OCI-LY7 (cell line): ENCODE data around the gene TRDN.
"Not testable (repeated sequence)": the region's sequence is repeated elsewhere in the genome, so short reads cannot be mapped to it uniquely, and the experiment has no call there.

Experiments
- CTCF ChIP-seq: fragments of 200-600 bp; sonication (generic); conservative IDR thresholded peaks from 2 replicates; pipeline ENCODE4 v1.5.1; 2014; ENCODE audit warnings: mild to moderate bottlenecking, antibody characterized with exemption, low read length, moderate library complexity, mixed read lengths
- EZH2phosphoT487 ChIP-seq: fragments of 200-600 bp; sonication (generic); IDR thresholded peaks from 2 replicates; pipeline ENCODE4 v1.6.1; 2018; ENCODE audit warnings: low read depth, borderline replicate concordance, mild to moderate bottlenecking, mixed run types, antibody characterized with exemption, low read length, moderate library complexity, mixed read lengths

DNA sequence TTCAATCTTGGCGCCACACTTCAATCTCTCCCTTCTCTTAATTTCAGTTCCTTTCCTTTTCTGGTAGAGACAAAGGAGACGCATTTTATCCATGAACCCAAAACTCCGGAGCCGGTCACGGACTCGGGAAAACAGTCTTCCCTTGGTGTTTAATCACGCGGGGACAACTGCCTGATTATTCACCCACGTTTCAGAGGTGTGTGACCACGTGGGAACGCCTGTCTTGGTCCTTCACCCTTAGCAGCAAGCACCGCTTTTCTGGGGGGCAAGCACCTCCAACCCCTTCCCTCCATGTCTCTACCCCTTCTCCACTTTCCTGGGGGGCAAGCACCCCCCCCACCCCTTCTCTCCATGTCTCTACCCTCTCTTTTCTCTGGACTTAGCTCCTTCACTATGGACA is 79.3 kb downstream of the TRDN start:
- TF ChIP-seq CTCF, EZH2phosphoT487: not testable (repeated sequence)
